ENCODE results near the gene COPB2.

The COPB2 gene

DNA sequence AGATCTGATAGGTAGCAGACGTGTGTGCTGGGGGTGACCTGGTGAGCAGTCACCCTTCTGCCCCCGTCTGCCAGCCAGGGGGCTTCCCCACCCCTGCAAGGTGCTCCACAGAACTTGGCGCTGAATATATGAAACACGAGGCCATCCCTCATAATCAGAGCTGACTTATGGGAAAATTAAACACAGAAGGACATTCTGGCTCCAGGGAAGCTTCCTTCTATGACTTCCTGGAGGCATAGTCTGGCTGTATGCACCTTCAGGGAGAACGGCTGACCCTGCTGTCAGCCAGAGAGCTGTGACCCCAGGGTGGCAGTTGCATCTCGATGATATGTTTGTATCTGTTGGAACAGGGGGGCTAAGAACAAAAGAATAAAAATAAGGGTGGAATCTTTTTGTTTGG is 72.2 kb downstream of the COPB2 start:
- DNase-seq (ENCODE audit: low read depth) = no peak
- no peak for TF ChIP-seq CTCF (conservative IDR thresholded peaks at IDR 0.05; ENCODE audit: low read length)
- H3K4me3 ChIP-seq (ENCODE audit: low read length) = no peak overlapping the region

DNA sequence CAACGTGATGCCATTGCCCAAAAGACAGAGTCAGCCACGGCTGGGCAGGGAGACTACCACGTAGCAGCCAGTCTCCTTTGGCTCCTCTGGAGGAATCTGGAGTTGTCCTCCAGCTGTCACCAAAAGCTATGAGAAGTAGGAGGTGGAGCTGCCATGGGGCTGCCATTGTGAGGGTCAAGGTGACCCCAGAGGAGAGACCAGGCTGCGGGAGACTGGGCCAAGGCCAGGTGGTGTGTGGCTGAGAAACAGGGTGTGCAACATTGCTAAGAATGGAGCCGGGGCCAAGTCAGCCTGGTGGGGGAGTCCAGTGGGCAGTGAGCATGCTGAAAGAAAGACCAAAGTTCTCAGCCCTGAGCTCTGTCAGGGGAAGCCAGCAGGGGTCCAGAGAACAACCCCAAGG is 75.5 kb downstream of the COPB2 start:
- TF ChIP-seq CTCF (conservative IDR thresholded peaks at IDR 0.05; ENCODE audit: low read length) = no peak
- no peak overlapping the region for H3K4me3 ChIP-seq (ENCODE audit: low read length)
- no peak for DNase-seq (ENCODE audit: low read depth)

- peak; percentile 54 for DNase-seq (ENCODE audit: low read depth)
- TF ChIP-seq CTCF (conservative IDR thresholded peaks at IDR 0.05; ENCODE audit: low read length) = no peak
- H3K4me3 ChIP-seq (ENCODE audit: low read length) = no peak overlapping the region
Measured at GRCh38 chr3:139312959-139313358, 76.5 kb downstream of the COPB2 start.

GRCh38 chr3:139312416-139312815 is 77.0 kb downstream of the COPB2 start:
- H3K4me3 ChIP-seq (ENCODE audit: low read length) = no peak overlapping the region
- no peak for DNase-seq (ENCODE audit: low read depth)

GRCh38 chr3:139311557-139311956 is 77.9 kb downstream of the COPB2 start:
- no peak overlapping the region for H3K4me3 ChIP-seq (ENCODE audit: low read length)
- no peak for TF ChIP-seq CTCF (conservative IDR thresholded peaks at IDR 0.05; ENCODE audit: low read length)
- no peak for DNase-seq (ENCODE audit: low read depth)

More at GRCh38 chr3:139312416-139312815, 77.0 kb downstream of the COPB2 start:
- TF ChIP-seq CTCF (conservative IDR thresholded peaks at IDR 0.05; ENCODE audit: low read length) = no peak

GRCh38 chr3:139310474-139310933 is 78.9 kb downstream of the COPB2 start:
- TF ChIP-seq CTCF (conservative IDR thresholded peaks at IDR 0.05; ENCODE audit: low read length) = no peak
- peak; percentile 95 for DNase-seq (ENCODE audit: low read depth)
- H3K4me3 ChIP-seq (ENCODE audit: low read length) = no peak overlapping the region

DNA sequence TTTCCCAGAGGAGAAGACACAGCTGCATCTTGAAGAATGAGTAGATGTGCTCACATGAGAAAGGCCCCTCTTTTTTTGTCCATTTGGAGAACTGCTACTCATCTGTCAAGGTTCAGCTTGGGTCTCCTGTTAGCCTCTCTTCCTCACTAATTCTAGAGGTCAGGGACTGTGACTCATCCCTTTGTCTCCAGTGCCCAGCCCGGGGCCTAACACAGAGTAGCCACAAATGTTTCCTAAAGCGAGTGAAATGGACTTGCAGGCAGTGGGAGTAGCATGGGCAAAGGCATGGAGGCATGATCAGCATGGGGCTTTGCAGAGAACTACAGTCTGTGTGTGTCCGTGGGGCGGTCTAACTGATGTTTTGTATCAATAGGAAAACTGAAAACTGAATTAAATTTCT is 79.6 kb downstream of the COPB2 start:
- no peak for TF ChIP-seq CTCF (conservative IDR thresholded peaks at IDR 0.05; ENCODE audit: low read length)
- peak; percentile 48 for DNase-seq (ENCODE audit: low read depth)
- H3K4me3 ChIP-seq (ENCODE audit: low read length) = no peak overlapping the region

Data from AG10803 (cell line).